ENCODE results near the gene RTKN2. TPM values are rescaled to one million over a fixed set of nuclear protein-coding genes. Genes with fewer than 3 reads are reported as not detected.

The RTKN2 gene
- total and polyA plus RNA-seq, 10 of the 15 experiments (the other 5 are each of a cell fraction or from before 2014, with no cell fraction given), result 0.10 TPM; not detected in 9

GRCh38 chr10:62268027-62268398 lies 631 bp downstream of the RTKN2 start:
- TF ChIP-seq RAD51 (IDR thresholded peaks at IDR 0.05) (no peak), TCF12 (IDR thresholded peaks at IDR 0.05; ENCODE audit: low read depth, low read length) (no peak), MYB (IDR thresholded peaks at IDR 0.05; ENCODE audit: borderline replicate concordance, low read depth, low read length) (no peak), ZNF207 (IDR thresholded peaks at IDR 0.05; ENCODE audit: borderline replicate concordance) (no peak), HDGF (IDR thresholded peaks at IDR 0.05) (no peak), NR2C2 (IDR thresholded peaks at IDR 0.05; ENCODE audit: borderline replicate concordance, control insufficient read depth, insufficient read length, low read depth) (no peak), ESRRA (IDR thresholded peaks at IDR 0.05; ENCODE audit: low read length) (no peak), NBN (IDR thresholded peaks at IDR 0.05) (no peak), SUPT20H (IDR thresholded peaks at IDR 0.05; ENCODE audit: borderline replicate concordance, control insufficient read depth, low read depth, low read length) (no peak), POU2F2 (IDR thresholded peaks at IDR 0.05; ENCODE audit: borderline replicate concordance, low read depth, low read length) (no peak), ETV6 (conservative IDR thresholded peaks at IDR 0.05 in 1 of 2, IDR thresholded peaks at IDR 0.05 in 1 of 2; ENCODE audit: borderline replicate concordance in 1 of 2, low read depth in 1 of 2) (no peak), ZNF217 (IDR thresholded peaks at IDR 0.05) (no peak)
- Histone ChIP-seq H3K27ac (ENCODE audit: control insufficient read depth, insufficient read depth) (no peak overlapping the region), H3K27me3 (replicated peaks in 1 of 2; ENCODE audit: control insufficient read depth in 2 of 2, insufficient read depth in 2 of 2, low read length in 1 of 2) (peaks cover 10 to 13% of the 10 kb centered on the region in 2 experiments), H3K9ac (ENCODE audit: control insufficient read depth, insufficient read depth, low read length) (no peak overlapping the region), H3K4me2 (ENCODE audit: control insufficient read depth, insufficient read depth) (peak overlapping the region; percentile 99), H3K79me2 (ENCODE audit: control insufficient read depth, insufficient read depth, low read length) (no peaks in the 10 kb centered on the region), H2AFZ (ENCODE audit: control insufficient read depth, low read depth, low read length) (peak overlapping the region; percentile 83), H4K20me1 (ENCODE audit: control insufficient read depth, insufficient read depth) (no peaks in the 10 kb centered on the region), H3K4me1 (ENCODE audit: control insufficient read depth, insufficient read depth, low read length) (no peaks in the 10 kb centered on the region), H3K4me3 (peak overlapping the region; percentile 74), H3K9me3 (replicated peaks; ENCODE audit: control insufficient read depth, insufficient read depth, low read length) (no peaks in the 10 kb centered on the region; the same call in 2 of the 3 replicates), H3K36me3 (ENCODE audit: control insufficient read depth in 2 of 2, insufficient read depth in 2 of 2, low read length in 1 of 2) (no peaks in the 10 kb centered on the region)
- ChIA-PET SMC1A (ENCODE audit: uncharacterized antibody, unreplicated experiment) (no interaction called here), CTCF (no interaction called here), RAD21 (ENCODE audit: unreplicated experiment) (no interaction called here), POLR2A (no interaction called here)
- no TSS peak for BruUV-seq (replicated peaks)
- no peak for ATAC-seq
- no peak for DNase-seq (ENCODE audit: low read depth, low spot score)
- WGBS (ENCODE audit: insufficient coverage, insufficient replicate concordance, low lambda C conversion rate, missing lambda C conversion rate), result under 1% methylated on average over 19 of the region's 19 CpGs
- FAIRE-seq, result no peak
- in situ Hi-C loops (cut with MboI), result no loop called here
- intact Hi-C loops (cut with micrococcal nuclease; ENCODE audit: unreplicated experiment), result loop anchor here (5.0 to 10.0 kb wide), 2 partner anchors 154 to 887 kb away; no protein-coding TSS in a partner anchor
